Mesenchymal stem cell (in vitro differentiated cells and primary cell): ENCODE data around the gene SKOR1.

ENCODE experiments used
- DNase-seq: peaks from one replicate; pipeline ENCODE4 v3.0.0-alpha.2; 2013
- H2AFZ ChIP-seq: one replicate; pipeline ENCODE4 v1.6.1; 2013; ENCODE audit warnings: low read depth, mild to moderate bottlenecking, control low read depth, inconsistent platforms, low read length, moderate library complexity
- H2AK5ac ChIP-seq: 2 replicates; pipeline ENCODE4 v1.6.1; 2013; ENCODE audit warnings: low read length, moderate library complexity, mild to moderate bottlenecking, inconsistent platforms; ENCODE audit not compliant: severe bottlenecking
- H2BK120ac ChIP-seq: one replicate; pipeline ENCODE4 v1.6.1; 2013; ENCODE audit warnings: low read depth, mild to moderate bottlenecking, inconsistent platforms, low read length, moderate library complexity
- H2BK12ac ChIP-seq, 2 experiments: one replicate each; pipeline ENCODE4 v1.6.1; 2013; ENCODE audit warnings: inconsistent platforms in 2 of 2, low read length in 2 of 2, mild to moderate bottlenecking in 2 of 2, moderate library complexity in 2 of 2, control low read depth in 1 of 2
- H2BK15ac ChIP-seq: one replicate; pipeline ENCODE4 v1.6.1; 2013; ENCODE audit warnings: mild to moderate bottlenecking, low read depth, inconsistent platforms; ENCODE audit not compliant: poor library complexity, severe bottlenecking
- H2BK5ac ChIP-seq: 2 replicates; pipeline ENCODE4 v1.6.1; 2013; ENCODE audit warnings: low read depth, mild to moderate bottlenecking, low read length, control low read depth, inconsistent platforms; ENCODE audit not compliant: poor library complexity, severe bottlenecking
- H3K14ac ChIP-seq, 2 experiments: one replicate each; pipeline ENCODE4 v1.6.1; 2013; ENCODE audit warnings: inconsistent platforms in 2 of 2, low read length in 2 of 2, control low read depth in 1 of 2, mild to moderate bottlenecking in 1 of 2, moderate library complexity in 1 of 2
- H3K18ac ChIP-seq, 2 experiments: one replicate each; pipeline ENCODE4 v1.6.1; 2013; ENCODE audit warnings: inconsistent platforms in 2 of 2, low read length in 2 of 2, control low read depth in 1 of 2, low read depth in 1 of 2, mild to moderate bottlenecking in 1 of 2
- H3K23ac ChIP-seq, 2 experiments: one replicate each; pipeline ENCODE4 v1.6.1; 2013; ENCODE audit warnings: inconsistent platforms in 2 of 2, low read length in 2 of 2, mild to moderate bottlenecking in 2 of 2, moderate library complexity in 2 of 2, control low read depth in 1 of 2
- H3K27ac ChIP-seq: 2 replicates; pipeline ENCODE4 v1.5.1; 2013; ENCODE audit warnings: mild to moderate bottlenecking, moderate library complexity, low read length, control low read depth, inconsistent platforms; ENCODE audit not compliant: poor library complexity, severe bottlenecking
- H3K27me3 ChIP-seq, 2 experiments: 2 replicates each; pipeline versions ENCODE4 v1.6.1 to v1.7.0; 2013; ENCODE audit warnings: low read length in 2 of 2, mild to moderate bottlenecking in 2 of 2, moderate library complexity in 2 of 2, control low read depth in 1 of 2, inconsistent platforms in 1 of 2; ENCODE audit not compliant: control insufficient read depth in 1 of 2, insufficient read depth in 1 of 2
- H3K36me3 ChIP-seq, 2 experiments: 2 replicates each; pipeline versions ENCODE4 v1.6.1 to v1.7.0; 2013; ENCODE audit warnings: low read length in 2 of 2, control low read depth in 1 of 2, inconsistent platforms in 1 of 2, low read depth in 1 of 2, mild to moderate bottlenecking in 1 of 2; ENCODE audit not compliant: insufficient read depth in 2 of 2, control insufficient read depth in 1 of 2
- H3K4ac ChIP-seq, 2 experiments: one replicate each; pipeline ENCODE4 v1.6.1; 2013; ENCODE audit warnings: inconsistent platforms in 2 of 2, low read length in 2 of 2, mild to moderate bottlenecking in 2 of 2, moderate library complexity in 2 of 2, control low read depth in 1 of 2, low read depth in 1 of 2
- H3K4me1 ChIP-seq: 2 replicates; pipeline ENCODE4 v1.6.1; 2013; ENCODE audit warnings: low read depth, low read length, control low read depth; ENCODE audit not compliant: control insufficient read depth, insufficient read depth
- H3K4me2 ChIP-seq: 2 replicates; pipeline ENCODE4 v1.6.1; 2013; ENCODE audit warnings: low read length, mild to moderate bottlenecking, inconsistent platforms; ENCODE audit not compliant: poor library complexity, severe bottlenecking
- H3K4me3 ChIP-seq, 2 experiments: 2 replicates each; pipeline versions ENCODE4 v1.5.1 to v1.7.0; 2013; ENCODE audit warnings: low read length in 2 of 2, mild to moderate bottlenecking in 2 of 2, control low read depth in 1 of 2, low read depth in 1 of 2; ENCODE audit not compliant: insufficient read depth in 1 of 2
- H3K79me1 ChIP-seq: replicated peaks from 2 replicates; pipeline ENCODE4 v1.6.1; 2013; ENCODE audit warnings: mild to moderate bottlenecking, control low read depth, low read length, inconsistent platforms; ENCODE audit not compliant: poor library complexity, severe bottlenecking
- H3K9ac ChIP-seq: 2 replicates; pipeline ENCODE4 v1.7.0; 2013; ENCODE audit warnings: mild to moderate bottlenecking, low read length, moderate library complexity
- H3K9me3 ChIP-seq: 2 replicates; pipeline ENCODE4 v1.7.0; 2013; ENCODE audit warnings: mild to moderate bottlenecking, low read length; ENCODE audit not compliant: control insufficient read depth
- H4K8ac ChIP-seq: one replicate; pipeline ENCODE4 v1.6.1; 2013; ENCODE audit warnings: inconsistent platforms, mild to moderate bottlenecking, low read length, moderate library complexity
- H4K91ac ChIP-seq: one replicate; pipeline ENCODE4 v1.6.1; 2013; ENCODE audit warnings: mild to moderate bottlenecking, low read length, inconsistent platforms
- WGBS: methylation state at CpG from one replicate; pipeline ENCODE4 v1.1.7; 2013; ENCODE audit warnings: mixed read lengths; 5-methylcytosine and 5-hydroxymethylcytosine counted together

Gene SKOR1

DNA sequence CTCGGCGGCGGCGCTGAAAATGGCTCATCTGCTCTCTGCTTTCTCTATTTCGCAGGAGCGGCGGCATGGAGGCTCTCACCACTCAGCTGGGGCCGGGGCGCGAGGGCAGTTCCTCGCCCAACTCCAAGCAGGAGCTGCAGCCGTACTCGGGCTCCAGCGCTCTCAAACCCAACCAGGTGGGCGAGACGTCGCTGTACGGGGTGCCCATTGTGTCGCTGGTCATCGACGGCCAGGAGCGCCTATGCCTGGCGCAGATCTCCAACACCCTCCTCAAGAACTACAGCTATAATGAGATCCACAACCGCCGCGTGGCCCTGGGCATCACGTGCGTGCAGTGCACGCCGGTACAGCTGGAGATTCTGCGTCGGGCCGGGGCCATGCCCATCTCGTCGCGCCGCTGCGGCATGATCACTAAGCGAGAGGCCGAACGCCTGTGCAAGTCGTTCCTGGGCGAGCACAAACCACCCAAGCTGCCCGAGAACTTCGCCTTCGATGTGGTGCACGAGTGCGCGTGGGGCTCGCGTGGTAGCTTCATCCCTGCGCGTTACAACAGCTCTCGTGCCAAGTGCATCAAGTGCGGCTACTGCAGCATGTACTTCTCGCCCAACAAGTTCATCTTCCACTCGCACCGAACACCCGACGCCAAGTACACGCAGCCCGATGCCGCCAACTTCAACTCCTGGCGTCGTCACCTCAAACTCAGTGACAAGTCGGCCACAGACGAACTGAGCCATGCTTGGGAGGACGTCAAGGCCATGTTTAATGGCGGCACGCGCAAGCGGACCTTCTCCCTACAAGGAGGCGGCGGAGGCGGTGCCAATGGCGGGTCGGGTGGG lies 790 bp downstream of the SKOR1 start:
- no peak overlapping the region for H2AK5ac ChIP-seq
- H2BK15ac ChIP-seq, result no peak overlapping the region
- WGBS, result 12% methylated on average over 77 of the region's 77 CpGs
- no peak overlapping the region for H3K18ac ChIP-seq
- no peak overlapping the region for H4K91ac ChIP-seq
- H2BK120ac ChIP-seq, result no peak overlapping the region
- H3K79me1 ChIP-seq, result no peaks in the 10 kb centered on the region
- no peaks in the 10 kb centered on the region for H3K36me3 ChIP-seq
- peaks cover 86 to 88% of the 10 kb centered on the region in 2 experiments for H3K27me3 ChIP-seq
- no peak overlapping the region for H3K14ac ChIP-seq
- H2AFZ ChIP-seq, result no peak overlapping the region
- no peak for DNase-seq
- H3K4me1 ChIP-seq, result peaks cover 25% of the 10 kb centered on the region
- H3K23ac ChIP-seq, result peak overlapping the region in 1 of 2 experiments; percentile 15
- H4K8ac ChIP-seq, result no peak overlapping the region
- no peak overlapping the region for H3K27ac ChIP-seq
- no peak overlapping the region for H2BK12ac ChIP-seq
- H3K4me2 ChIP-seq, result peak overlapping the region; percentile 7
- H3K9me3 ChIP-seq, result no peaks in the 10 kb centered on the region
- peak overlapping the region; percentile 35 to 71 for H3K4me3 ChIP-seq
- no peak overlapping the region for H3K9ac ChIP-seq
- no peak overlapping the region for H2BK5ac ChIP-seq
- H3K4ac ChIP-seq, result no peak overlapping the region

DNA sequence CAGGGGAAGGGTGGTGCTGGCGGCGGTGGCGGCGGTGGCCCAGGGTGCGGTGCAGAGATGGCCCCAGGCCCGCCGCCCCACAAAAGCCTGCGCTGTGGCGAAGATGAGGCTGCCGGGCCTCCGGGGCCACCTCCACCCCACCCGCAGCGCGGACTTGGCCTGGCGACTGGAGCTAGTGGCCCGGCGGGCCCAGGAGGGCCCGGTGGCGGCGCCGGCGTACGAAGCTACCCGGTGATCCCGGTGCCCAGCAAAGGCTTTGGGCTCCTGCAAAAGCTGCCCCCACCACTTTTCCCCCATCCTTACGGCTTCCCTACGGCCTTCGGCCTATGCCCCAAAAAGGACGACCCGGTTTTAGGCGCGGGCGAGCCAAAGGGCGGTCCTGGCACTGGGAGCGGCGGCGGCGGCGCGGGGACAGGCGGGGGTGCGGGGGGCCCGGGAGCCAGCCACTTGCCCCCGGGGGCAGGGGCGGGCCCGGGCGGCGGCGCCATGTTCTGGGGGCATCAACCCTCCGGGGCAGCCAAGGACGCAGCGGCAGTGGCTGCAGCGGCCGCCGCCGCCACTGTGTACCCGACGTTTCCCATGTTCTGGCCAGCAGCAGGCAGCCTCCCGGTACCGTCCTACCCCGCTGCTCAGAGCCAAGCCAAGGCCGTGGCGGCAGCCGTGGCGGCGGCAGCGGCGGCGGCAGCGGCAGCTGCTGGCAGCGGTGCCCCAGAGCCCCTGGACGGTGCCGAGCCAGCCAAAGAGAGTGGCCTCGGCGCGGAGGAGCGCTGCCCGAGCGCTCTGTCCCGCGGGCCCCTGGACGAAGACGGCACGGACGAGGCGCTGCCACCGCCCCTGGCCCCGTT lies 1.6 kb downstream of the SKOR1 start:
- H4K8ac ChIP-seq, result no peak overlapping the region
- no peak for DNase-seq
- 5% methylated on average over 69 of the region's 88 CpGs for WGBS
- no peak overlapping the region for H3K18ac ChIP-seq
- H4K91ac ChIP-seq, result no peak overlapping the region
- H3K4me1 ChIP-seq, result peaks cover 25% of the 10 kb centered on the region
- H3K9ac ChIP-seq, result no peak overlapping the region
- peak overlapping the region in 1 of 2 experiments; percentile 35 for H3K4me3 ChIP-seq
- H3K27ac ChIP-seq, result no peak overlapping the region
- H2AFZ ChIP-seq, result no peak overlapping the region
- H3K14ac ChIP-seq, result no peak overlapping the region
- no peaks in the 10 kb centered on the region for H3K79me1 ChIP-seq
- no peaks in the 10 kb centered on the region for H3K9me3 ChIP-seq
- H3K4ac ChIP-seq, result no peak overlapping the region
- no peak overlapping the region for H2AK5ac ChIP-seq
- H2BK12ac ChIP-seq, result no peak overlapping the region
- no peak overlapping the region for H2BK5ac ChIP-seq
- no peaks in the 10 kb centered on the region for H3K36me3 ChIP-seq
- peaks cover 85 to 86% of the 10 kb centered on the region in 2 experiments for H3K27me3 ChIP-seq
- H3K4me2 ChIP-seq, result no peak overlapping the region
- H2BK15ac ChIP-seq, result no peak overlapping the region
- H3K23ac ChIP-seq, result no peak overlapping the region
- H2BK120ac ChIP-seq, result no peak overlapping the region

DNA sequence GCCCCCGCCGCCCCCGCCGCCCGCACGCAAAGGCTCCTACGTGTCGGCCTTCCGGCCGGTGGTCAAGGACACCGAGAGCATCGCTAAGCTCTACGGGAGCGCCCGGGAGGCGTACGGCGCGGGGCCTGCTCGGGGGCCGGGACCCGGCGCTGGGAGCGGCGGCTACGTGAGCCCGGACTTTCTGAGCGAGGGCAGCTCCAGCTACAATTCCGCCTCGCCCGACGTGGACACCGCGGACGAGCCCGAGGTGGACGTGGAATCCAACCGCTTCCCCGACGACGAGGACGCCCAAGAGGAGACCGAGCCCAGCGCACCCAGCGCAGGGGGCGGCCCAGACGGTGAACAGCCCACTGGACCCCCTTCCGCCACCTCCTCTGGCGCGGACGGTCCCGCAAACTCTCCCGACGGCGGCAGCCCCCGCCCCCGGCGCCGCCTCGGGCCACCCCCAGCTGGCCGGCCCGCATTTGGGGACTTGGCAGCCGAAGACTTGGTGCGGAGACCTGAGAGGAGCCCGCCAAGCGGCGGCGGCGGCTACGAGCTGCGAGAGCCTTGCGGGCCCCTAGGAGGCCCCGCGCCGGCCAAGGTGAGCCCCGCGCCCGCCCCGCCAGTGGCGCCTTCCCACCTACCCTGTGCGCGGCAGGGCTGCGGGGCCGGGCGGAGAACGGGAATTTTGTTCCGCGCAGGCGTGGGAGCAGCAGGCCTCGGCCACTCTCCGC lies 2.4 kb downstream of the SKOR1 start:
- Histone ChIP-seq H3K4me1 (peaks cover 26% of the 10 kb centered on the region), H2BK5ac (no peak overlapping the region), H2BK15ac (peak overlapping the region; percentile 63), H2BK120ac (no peak overlapping the region), H3K4me3 (no peak overlapping the region), H2BK12ac (no peak overlapping the region), H3K9me3 (no peaks in the 10 kb centered on the region), H4K91ac (no peak overlapping the region), H3K14ac (no peak overlapping the region), H3K27ac (no peak overlapping the region), H3K79me1 (no peaks in the 10 kb centered on the region), H4K8ac (no peak overlapping the region), H3K9ac (no peak overlapping the region), H3K4me2 (no peak overlapping the region), H3K27me3 (peaks cover 85 to 86% of the 10 kb centered on the region in 2 experiments), H3K36me3 (no peaks in the 10 kb centered on the region), H3K23ac (peak overlapping the region in 1 of 2 experiments; percentile 73), H3K4ac (no peak overlapping the region), H2AFZ (no peak overlapping the region), H3K18ac (no peak overlapping the region), H2AK5ac (no peak overlapping the region)
- 6% methylated on average over 75 of the region's 91 CpGs for WGBS
- DNase-seq, result no peak
